Lower leg skin (tissue), 3 donors: ENCODE measurements around the gene TRIP4.

Experiments used
- POLR2A ChIP-seq, 2 donors: fragments of 450-650 bp; IDR thresholded peaks; one replicate each; pipeline ENCODE4 v1.6.1; 2016 to 2017; ENCODE audit warnings: antibody characterized with exemption in 2 of 2, mild to moderate bottlenecking in 1 of 2, moderate library complexity in 1 of 2
- TF ChIP-seq, protein P1 (sequence below), 3 donors: fragments of 450-650 bp; IDR thresholded peaks; one replicate each; pipeline ENCODE4 v1.5.1; 2016; ENCODE audit warnings: antibody characterized with exemption in 3 of 3, mild to moderate bottlenecking in 3 of 3, moderate library complexity in 2 of 3

DNA sequence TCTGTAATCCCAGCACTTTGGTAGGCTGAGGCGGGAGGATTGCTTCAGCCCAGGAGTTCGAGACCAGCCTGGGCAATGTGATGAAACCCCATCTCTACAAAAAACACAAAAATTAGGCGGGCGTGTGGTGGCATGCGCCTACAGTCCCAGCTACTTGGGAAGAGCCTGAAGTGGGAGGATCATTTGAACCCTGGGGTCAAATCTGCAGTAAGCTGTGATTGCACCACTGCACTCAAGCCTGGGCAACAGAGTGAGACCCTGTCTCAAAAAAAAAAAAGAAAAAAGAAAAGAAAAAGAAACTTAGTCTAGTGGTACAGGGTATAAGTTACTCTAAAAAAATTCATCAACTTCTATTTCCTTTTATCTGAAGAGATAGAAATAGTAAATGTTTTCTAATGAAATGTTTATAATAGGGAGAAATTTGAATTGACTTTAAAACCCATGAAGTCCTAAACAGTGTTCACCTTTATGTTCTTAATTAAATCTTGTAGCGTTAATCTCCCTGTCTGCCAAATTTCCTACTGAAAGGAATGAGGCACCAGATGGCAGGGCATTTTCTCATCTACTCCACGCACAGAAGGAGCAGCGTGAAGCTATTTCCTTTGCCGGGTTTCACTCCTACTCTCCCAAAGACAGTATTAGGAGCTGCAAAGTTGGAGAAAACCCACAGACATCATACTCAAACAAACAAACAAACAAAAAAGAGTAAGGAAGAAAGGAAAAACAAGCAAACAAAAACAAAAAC is 8.2 kb upstream of the TRIP4 start:
- TF ChIP-seq, protein P1, sequence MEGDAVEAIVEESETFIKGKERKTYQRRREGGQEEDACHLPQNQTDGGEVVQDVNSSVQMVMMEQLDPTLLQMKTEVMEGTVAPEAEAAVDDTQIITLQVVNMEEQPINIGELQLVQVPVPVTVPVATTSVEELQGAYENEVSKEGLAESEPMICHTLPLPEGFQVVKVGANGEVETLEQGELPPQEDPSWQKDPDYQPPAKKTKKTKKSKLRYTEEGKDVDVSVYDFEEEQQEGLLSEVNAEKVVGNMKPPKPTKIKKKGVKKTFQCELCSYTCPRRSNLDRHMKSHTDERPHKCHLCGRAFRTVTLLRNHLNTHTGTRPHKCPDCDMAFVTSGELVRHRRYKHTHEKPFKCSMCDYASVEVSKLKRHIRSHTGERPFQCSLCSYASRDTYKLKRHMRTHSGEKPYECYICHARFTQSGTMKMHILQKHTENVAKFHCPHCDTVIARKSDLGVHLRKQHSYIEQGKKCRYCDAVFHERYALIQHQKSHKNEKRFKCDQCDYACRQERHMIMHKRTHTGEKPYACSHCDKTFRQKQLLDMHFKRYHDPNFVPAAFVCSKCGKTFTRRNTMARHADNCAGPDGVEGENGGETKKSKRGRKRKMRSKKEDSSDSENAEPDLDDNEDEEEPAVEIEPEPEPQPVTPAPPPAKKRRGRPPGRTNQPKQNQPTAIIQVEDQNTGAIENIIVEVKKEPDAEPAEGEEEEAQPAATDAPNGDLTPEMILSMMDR (IDR thresholded peaks at IDR 0.05) = no peak
- no peak for TF ChIP-seq POLR2A (IDR thresholded peaks at IDR 0.05)
